ENCODE measurements around the gene SLFN11.
"Not testable (repeated sequence)": the region's sequence is repeated elsewhere in the genome, so short reads cannot be mapped to it uniquely, and the experiment has no call there.

Gene SLFN11

GRCh38 chr17:35350493-35350892, 22.9 kb downstream of the SLFN11 start:
- no peak for DNase-seq

- no peak for DNase-seq
These were observed 27.3 kb downstream of the SLFN11 start for GRCh38 chr17:35345926-35346771.

- no peak for DNase-seq
These were observed 27.9 kb downstream of the SLFN11 start for GRCh38 chr17:35345445-35345925.

GRCh38 chr17:35344262-35344661, 29.2 kb downstream of the SLFN11 start:
- no peak for DNase-seq

GRCh38 chr17:35342276-35342675, 31.1 kb downstream of the SLFN11 start:
- DNase-seq = no peak

- no peak for DNase-seq
These were observed 31.9 kb downstream of the SLFN11 start for GRCh38 chr17:35341411-35341992.

GRCh38 chr17:35338230-35338629, 35.2 kb downstream of the SLFN11 start:
- DNase-seq = no peak

GRCh38 chr17:35337364-35337763, 36.1 kb downstream of the SLFN11 start:
- no peak for DNase-seq

- DNase-seq = not testable (repeated sequence)
These were observed 39.8 kb downstream of the SLFN11 start for GRCh38 chr17:35333578-35333977.

GRCh38 chr17:35322749-35323148, 50.7 kb downstream of the SLFN11 start:
- DNase-seq = no peak

GRCh38 chr17:35315971-35316370, 57.5 kb downstream of the SLFN11 start:
- no peak for DNase-seq

- DNase-seq = no peak
These were observed 58.1 kb downstream of the SLFN11 start for GRCh38 chr17:35315283-35315682.

GRCh38 chr17:35314415-35315216, 58.8 kb downstream of the SLFN11 start:
- no peak for DNase-seq

- no peak for DNase-seq
These were observed 59.5 kb downstream of the SLFN11 start for GRCh38 chr17:35313875-35314409.

- DNase-seq = peak; percentile 39
These were observed 60.4 kb downstream of the SLFN11 start for GRCh38 chr17:35312790-35313711.

- DNase-seq = no peak
These were observed 61.1 kb downstream of the SLFN11 start for GRCh38 chr17:35312346-35312745.

- not testable (repeated sequence) for DNase-seq
These were observed 64.1 kb downstream of the SLFN11 start for GRCh38 chr17:35309345-35309744.
